Stimulated activated CD4-positive, alpha-beta T cell treated with anti-CD3 and anti-CD28 coated beads, Interleukin-1b, Interleukin-23, amount 100 ng/mL, for 24 hours (primary cell): ENCODE measurements around the gene ATP5F1E.
"Not testable (repeated sequence)": the region's sequence is repeated elsewhere in the genome, so short reads cannot be mapped to it uniquely, and the experiment has no call there.

ENCODE experiments used
- DNase-seq, 4 experiments: peaks; one replicate each; pipeline ENCODE4 v3.0.0-alpha.2; 2020; ENCODE audit warnings: low read depth in 4 of 4, low spot score in 1 of 4

The ATP5F1E gene

GRCh38 chr20:58992911-58993310 lies 39.2 kb downstream of the ATP5F1E start:
- no peak for DNase-seq

- no peak for DNase-seq
Observed at GRCh38 chr20:58991715-58992114, 40.4 kb downstream of the ATP5F1E start.

GRCh38 chr20:58990651-58991445 lies 41.3 kb downstream of the ATP5F1E start:
- DNase-seq = no peak

GRCh38 chr20:58989196-58989595 lies 42.9 kb downstream of the ATP5F1E start:
- no peak for DNase-seq

GRCh38 chr20:58988565-58988882 lies 43.6 kb downstream of the ATP5F1E start:
- no peak for DNase-seq

- DNase-seq = no peak
Observed at GRCh38 chr20:58987790-58988564, 44.2 kb downstream of the ATP5F1E start.

- DNase-seq = no peak
Observed at GRCh38 chr20:58986968-58987517, 45.1 kb downstream of the ATP5F1E start.

- DNase-seq = no peak
Observed at GRCh38 chr20:58986286-58986967, 45.7 kb downstream of the ATP5F1E start.

GRCh38 chr20:58985656-58986055 lies 46.5 kb downstream of the ATP5F1E start:
- DNase-seq = no peak

GRCh38 chr20:58984691-58985090 lies 47.4 kb downstream of the ATP5F1E start:
- no peak for DNase-seq

- DNase-seq = not testable (repeated sequence)
Observed at GRCh38 chr20:58983115-58983468, 49.0 kb downstream of the ATP5F1E start.

GRCh38 chr20:58982406-58983114 lies 49.6 kb downstream of the ATP5F1E start:
- no peak for DNase-seq

GRCh38 chr20:58981628-58982364 lies 50.3 kb downstream of the ATP5F1E start:
- DNase-seq = no peak

GRCh38 chr20:58980711-58981627 lies 51.2 kb downstream of the ATP5F1E start, which contains the start of gene NELFCD:
Gene NELFCD, plus strand, starts transcription at chr20:58981256. Its CDS starts 54 bp downstream, at chr20:58981310.
- DNase-seq = peak; percentile 70 to 91 (median 82)

- DNase-seq = no peak
Observed at GRCh38 chr20:58978351-58979190, 53.6 kb downstream of the ATP5F1E start.

GRCh38 chr20:58976061-58976730 lies 55.9 kb downstream of the ATP5F1E start:
- no peak for DNase-seq
